Mesothelial cell of epicardium (in vitro differentiated cells): ENCODE results near the gene LPIN1. TPM values are rescaled to one million over a fixed set of nuclear protein-coding genes. Genes with fewer than 3 reads are reported as not detected.

ENCODE experiments used
- DNase-seq, 2 experiments: peaks; one replicate each; pipeline ENCODE4 v3.0.0; 2021; ENCODE audit warnings: low spot score in 2 of 2; ENCODE audit not compliant: unreplicated experiment in 2 of 2
- H3K27ac Mint-ChIP-seq: 2 replicates; pipeline ENCODE4 v1.8.0; 2021; ENCODE audit warnings: mixed read lengths
- H3K27me3 Mint-ChIP-seq: 2 replicates; pipeline ENCODE4 v1.8.0; 2021; ENCODE audit warnings: low read depth, mixed read lengths
- H3K36me3 Mint-ChIP-seq: 2 replicates; pipeline ENCODE4 v1.8.0; 2021; ENCODE audit warnings: mixed read lengths
- H3K4me1 Mint-ChIP-seq: 2 replicates; pipeline ENCODE4 v1.8.0; 2021; ENCODE audit warnings: mixed read lengths
- H3K4me3 Mint-ChIP-seq: 2 replicates; pipeline ENCODE4 v1.8.0; 2021; ENCODE audit warnings: mild to moderate bottlenecking, moderate library complexity, mixed read lengths
- H3K9me3 Mint-ChIP-seq: 2 replicates; pipeline ENCODE4 v1.8.0; 2021; ENCODE audit warnings: mixed read lengths
- total RNA-seq: library from RNA; stranded (reverse); gene quantifications from 3 replicates; pipeline ENCODE4 v1.2.1, GENCODE V29; 2021
- TF ChIP-seq, protein P1 (sequence below): fragments of 200-600 bp; sonication (generic); IDR thresholded peaks from one replicate; pipeline ENCODE4 v1.5.0; 2021; ENCODE audit warnings: antibody characterized with exemption; ENCODE audit not compliant: unreplicated experiment

Gene LPIN1
- total RNA-seq, 1 donor from 2014 or later, result 36.1 TPM

DNA sequence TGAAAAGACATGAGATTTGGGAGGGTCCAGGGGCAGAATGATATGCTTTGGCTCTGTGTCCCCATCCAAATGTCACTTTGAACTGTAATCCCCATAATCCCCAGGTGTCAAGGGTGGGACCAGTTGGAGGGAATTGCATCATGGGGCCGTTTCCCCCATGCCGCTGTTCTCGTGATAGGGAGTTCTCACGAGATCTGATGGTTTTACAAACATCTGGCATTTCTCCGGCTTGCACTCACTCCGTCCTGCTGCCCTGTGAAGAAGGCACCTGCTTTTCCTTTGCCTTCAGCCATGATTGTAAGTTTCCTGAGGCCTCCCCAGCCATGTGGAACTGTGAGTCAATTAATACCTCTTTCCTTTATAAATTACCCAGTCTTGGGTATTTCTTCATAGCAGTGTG is 51.4 kb downstream of the LPIN1 start:
- TF ChIP-seq, protein P1, sequence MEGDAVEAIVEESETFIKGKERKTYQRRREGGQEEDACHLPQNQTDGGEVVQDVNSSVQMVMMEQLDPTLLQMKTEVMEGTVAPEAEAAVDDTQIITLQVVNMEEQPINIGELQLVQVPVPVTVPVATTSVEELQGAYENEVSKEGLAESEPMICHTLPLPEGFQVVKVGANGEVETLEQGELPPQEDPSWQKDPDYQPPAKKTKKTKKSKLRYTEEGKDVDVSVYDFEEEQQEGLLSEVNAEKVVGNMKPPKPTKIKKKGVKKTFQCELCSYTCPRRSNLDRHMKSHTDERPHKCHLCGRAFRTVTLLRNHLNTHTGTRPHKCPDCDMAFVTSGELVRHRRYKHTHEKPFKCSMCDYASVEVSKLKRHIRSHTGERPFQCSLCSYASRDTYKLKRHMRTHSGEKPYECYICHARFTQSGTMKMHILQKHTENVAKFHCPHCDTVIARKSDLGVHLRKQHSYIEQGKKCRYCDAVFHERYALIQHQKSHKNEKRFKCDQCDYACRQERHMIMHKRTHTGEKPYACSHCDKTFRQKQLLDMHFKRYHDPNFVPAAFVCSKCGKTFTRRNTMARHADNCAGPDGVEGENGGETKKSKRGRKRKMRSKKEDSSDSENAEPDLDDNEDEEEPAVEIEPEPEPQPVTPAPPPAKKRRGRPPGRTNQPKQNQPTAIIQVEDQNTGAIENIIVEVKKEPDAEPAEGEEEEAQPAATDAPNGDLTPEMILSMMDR, result no peak
- DNase-seq, result no peak
- Mint-ChIP-seq H3K9me3 (no peaks in the 10 kb centered on the region), H3K27ac (no peak overlapping the region), H3K36me3 (peaks cover 49% of the 10 kb centered on the region), H3K4me3 (no peak overlapping the region), H3K4me1 (no peaks in the 10 kb centered on the region), H3K27me3 (no peaks in the 10 kb centered on the region)

DNA sequence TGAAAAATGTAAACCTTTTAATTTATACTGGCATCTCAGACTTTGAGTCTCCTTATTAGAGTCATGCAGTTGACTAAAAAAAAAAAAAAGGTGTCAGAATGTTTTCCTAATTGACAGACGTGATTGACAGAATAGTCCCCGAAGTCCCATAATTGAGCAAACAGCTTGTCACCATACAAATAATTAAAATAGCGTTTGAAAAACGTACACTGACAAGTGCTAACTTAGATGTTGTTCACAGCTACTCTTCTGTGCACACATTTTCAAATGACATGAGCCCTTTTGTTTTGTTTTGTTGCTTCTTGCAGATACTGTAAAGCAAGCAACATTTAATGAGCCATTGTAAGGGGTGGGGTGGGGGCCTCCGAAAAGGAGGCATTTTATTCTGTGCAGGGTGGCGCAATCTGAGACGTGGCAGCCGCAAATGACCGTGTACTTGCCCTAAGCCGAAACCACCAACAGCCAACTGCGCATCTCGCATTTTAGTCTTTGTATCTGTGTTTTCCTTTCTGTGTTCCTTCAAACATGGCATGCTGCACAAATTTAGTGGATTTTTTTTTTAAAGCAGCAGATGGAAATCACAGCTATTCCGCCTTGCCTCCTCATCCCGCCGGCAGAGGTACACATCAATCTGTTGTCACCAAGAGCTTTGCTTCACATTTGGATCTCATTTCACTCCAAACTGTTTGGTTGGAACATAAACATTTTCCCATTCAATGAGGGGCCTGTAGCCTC is 52.4 kb downstream of the LPIN1 start:
- Mint-ChIP-seq H3K27me3 (no peaks in the 10 kb centered on the region), H3K9me3 (no peaks in the 10 kb centered on the region), H3K4me3 (no peak overlapping the region), H3K36me3 (peaks cover 44% of the 10 kb centered on the region), H3K4me1 (no peaks in the 10 kb centered on the region), H3K27ac (no peak overlapping the region)
- DNase-seq, result no peak
- TF ChIP-seq, protein P1, result no peak

DNA sequence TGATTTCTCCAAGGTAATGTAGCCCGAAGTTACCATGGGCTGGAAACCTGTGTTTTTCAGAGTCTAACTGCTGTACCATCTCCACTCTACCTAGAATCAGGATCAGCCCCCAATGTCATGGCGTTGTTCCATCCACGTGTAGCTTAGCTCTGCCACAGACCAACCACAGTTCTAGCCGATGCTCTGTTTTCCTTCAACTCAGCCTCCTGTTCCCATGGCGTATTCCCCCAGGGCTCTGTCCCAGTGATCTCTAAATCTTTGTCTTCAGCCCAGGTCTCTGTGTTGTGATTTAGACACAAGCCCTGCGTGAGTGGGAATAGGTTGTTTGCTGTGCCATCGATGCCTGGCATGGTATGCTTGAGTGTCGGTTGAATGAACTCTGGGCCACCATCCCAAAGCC is 53.4 kb downstream of the LPIN1 start:
- Mint-ChIP-seq H3K4me3 (no peak overlapping the region), H3K9me3 (no peaks in the 10 kb centered on the region)

DNA sequence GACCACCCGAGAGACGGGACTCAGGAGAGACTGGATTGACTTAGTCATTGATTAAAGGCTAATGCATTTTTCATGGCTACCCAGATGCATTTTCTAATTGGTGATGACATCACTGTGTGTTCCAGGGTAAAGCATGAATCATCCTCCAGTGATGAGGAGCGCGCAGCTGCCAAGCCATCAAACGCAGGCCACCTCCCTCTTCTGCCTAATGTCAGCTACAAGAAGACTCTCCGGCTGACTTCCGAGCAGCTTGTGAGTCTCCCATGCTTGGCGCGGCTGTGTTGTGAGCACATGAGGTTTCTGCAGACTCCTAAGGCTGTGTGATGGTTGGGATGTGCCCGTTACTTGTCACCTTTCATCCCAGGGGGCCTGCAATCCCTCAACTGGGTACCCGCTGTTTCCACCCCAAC is 56.4 kb downstream of the LPIN1 start:
- no peak overlapping the region for H3K27ac Mint-ChIP-seq
- H3K27me3 Mint-ChIP-seq, result no peaks in the 10 kb centered on the region
- TF ChIP-seq, protein P1, result no peak
- peaks cover 41% of the 10 kb centered on the region for H3K36me3 Mint-ChIP-seq
- H3K4me1 Mint-ChIP-seq, result no peaks in the 10 kb centered on the region
- no peak overlapping the region for H3K4me3 Mint-ChIP-seq
- H3K9me3 Mint-ChIP-seq, result no peaks in the 10 kb centered on the region
- no peak for DNase-seq

More for the DNA sequence above, 53.4 kb downstream of the LPIN1 start:
- Mint-ChIP-seq H3K27me3 (no peaks in the 10 kb centered on the region), H3K4me1 (no peaks in the 10 kb centered on the region), H3K36me3 (peaks cover 46% of the 10 kb centered on the region), H3K27ac (no peak overlapping the region)
- DNase-seq, result no peak
- TF ChIP-seq, protein P1, result no peak

DNA sequence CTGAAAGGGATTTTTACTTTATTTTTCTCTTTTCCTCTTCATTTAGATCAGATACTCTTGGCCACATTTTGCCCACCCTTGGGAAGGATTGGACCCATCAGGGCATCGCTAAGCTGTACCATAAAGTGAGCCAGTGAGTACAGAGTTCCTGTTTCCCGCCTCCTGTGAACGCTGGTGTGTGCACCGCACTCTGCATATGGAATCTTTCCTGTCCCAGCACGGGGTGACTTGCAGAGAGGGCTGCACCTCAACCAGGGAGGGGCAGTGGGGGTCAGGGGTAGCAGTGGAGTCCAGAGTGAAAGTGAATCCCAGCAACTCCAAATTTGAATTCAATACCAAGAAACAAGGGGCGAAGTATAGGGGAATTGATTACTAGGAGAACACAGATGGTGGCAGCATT is 58.6 kb downstream of the LPIN1 start:
- H3K36me3 Mint-ChIP-seq, result peaks cover 49% of the 10 kb centered on the region
- TF ChIP-seq, protein P1, result no peak
- H3K9me3 Mint-ChIP-seq, result no peaks in the 10 kb centered on the region
- no peaks in the 10 kb centered on the region for H3K27me3 Mint-ChIP-seq
- H3K4me3 Mint-ChIP-seq, result no peak overlapping the region
- no peak for DNase-seq
- no peak overlapping the region for H3K27ac Mint-ChIP-seq
- no peaks in the 10 kb centered on the region for H3K4me1 Mint-ChIP-seq
